ENCODE data around the gene LPCAT2. TPM values are rescaled to one million over a fixed set of nuclear protein-coding genes. Genes with fewer than 3 reads are reported as not detected.

LPCAT2 gene
- polyA plus RNA-seq, 1 donor = 6.1 TPM

GRCh38 chr16:55494994-55495421, 13.9 kb upstream of the LPCAT2 start:
- Histone ChIP-seq H3K4me1 (ENCODE audit: control insufficient read depth, insufficient read depth, low read length) (peaks cover 4% of the 10 kb centered on the region), H3K36me3 (ENCODE audit: control insufficient read depth, insufficient read depth, low read length) (peaks cover 39% of the 10 kb centered on the region)
- peak in 1 of 2 donors; percentile 50 for DNase-seq

GRCh38 chr16:55495616-55496289, 13.1 kb upstream of the LPCAT2 start:
- DNase-seq = no peak
- Histone ChIP-seq H3K36me3 (ENCODE audit: control insufficient read depth, insufficient read depth, low read length) (peaks cover 32% of the 10 kb centered on the region), H3K4me1 (ENCODE audit: control insufficient read depth, insufficient read depth, low read length) (peaks cover 4% of the 10 kb centered on the region), H3K27ac (ENCODE audit: low read length) (no peak overlapping the region), H3K9me3 (ENCODE audit: control insufficient read depth, low read depth, low read length) (no peaks in the 10 kb centered on the region), H3K27me3 (ENCODE audit: control insufficient read depth, insufficient read depth, low read length) (no peaks in the 10 kb centered on the region), H3K4me3 (ENCODE audit: low read length) (no peak overlapping the region)
- WGBS (ENCODE audit: insufficient coverage, low lambda C conversion rate) = 100% methylated on average over 1 of the region's 7 CpGs

More at GRCh38 chr16:55494994-55495421, 13.9 kb upstream of the LPCAT2 start:
- no peaks in the 10 kb centered on the region for H3K27me3 ChIP-seq (ENCODE audit: control insufficient read depth, insufficient read depth, low read length)
- H3K9me3 ChIP-seq (ENCODE audit: control insufficient read depth, low read depth, low read length) = no peaks in the 10 kb centered on the region
- no peak overlapping the region for H3K4me3 ChIP-seq (ENCODE audit: low read length)
- H3K27ac ChIP-seq (ENCODE audit: low read length) = no peak overlapping the region
- no CpG with 5 or more reads among the region's 3 CpGs for WGBS (ENCODE audit: insufficient coverage, low lambda C conversion rate)

- WGBS (ENCODE audit: insufficient coverage, low lambda C conversion rate) = no CpG with 5 or more reads among the region's 8 CpGs
- Histone ChIP-seq H3K4me3 (ENCODE audit: low read length) (no peak overlapping the region), H3K4me1 (ENCODE audit: control insufficient read depth, insufficient read depth, low read length) (peaks cover 4% of the 10 kb centered on the region), H3K27me3 (ENCODE audit: control insufficient read depth, insufficient read depth, low read length) (no peaks in the 10 kb centered on the region), H3K9me3 (ENCODE audit: control insufficient read depth, low read depth, low read length) (no peaks in the 10 kb centered on the region), H3K27ac (ENCODE audit: low read length) (no peak overlapping the region), H3K36me3 (ENCODE audit: control insufficient read depth, insufficient read depth, low read length) (peaks cover 30% of the 10 kb centered on the region)
- no peak for DNase-seq
Observed at GRCh38 chr16:55496509-55497145, 12.2 kb upstream of the LPCAT2 start.

- WGBS (ENCODE audit: insufficient coverage, low lambda C conversion rate) = no CpG with 5 or more reads among the region's 5 CpGs
- no peak for DNase-seq
- Histone ChIP-seq H3K9me3 (ENCODE audit: control insufficient read depth, low read depth, low read length) (no peaks in the 10 kb centered on the region), H3K27me3 (ENCODE audit: control insufficient read depth, insufficient read depth, low read length) (no peaks in the 10 kb centered on the region), H3K27ac (ENCODE audit: low read length) (no peak overlapping the region), H3K4me3 (ENCODE audit: low read length) (no peak overlapping the region), H3K36me3 (ENCODE audit: control insufficient read depth, insufficient read depth, low read length) (peaks cover 32% of the 10 kb centered on the region), H3K4me1 (ENCODE audit: control insufficient read depth, insufficient read depth, low read length) (peaks cover 6% of the 10 kb centered on the region)
Observed at GRCh38 chr16:55497558-55497957, 11.3 kb upstream of the LPCAT2 start.

GRCh38 chr16:55498101-55498500, 10.8 kb upstream of the LPCAT2 start:
- no peak overlapping the region for H3K4me3 ChIP-seq (ENCODE audit: low read length)
- H3K9me3 ChIP-seq (ENCODE audit: control insufficient read depth, low read depth, low read length) = no peaks in the 10 kb centered on the region
- H3K27ac ChIP-seq (ENCODE audit: low read length) = no peak overlapping the region
- no peak for DNase-seq
- peaks cover 29% of the 10 kb centered on the region for H3K36me3 ChIP-seq (ENCODE audit: control insufficient read depth, insufficient read depth, low read length)
- no CpG with 5 or more reads among the region's 6 CpGs for WGBS (ENCODE audit: insufficient coverage, low lambda C conversion rate)
- H3K4me1 ChIP-seq (ENCODE audit: control insufficient read depth, insufficient read depth, low read length) = peaks cover 9% of the 10 kb centered on the region
- no peaks in the 10 kb centered on the region for H3K27me3 ChIP-seq (ENCODE audit: control insufficient read depth, insufficient read depth, low read length)

- H3K4me1 ChIP-seq (ENCODE audit: control insufficient read depth, insufficient read depth, low read length) = peaks cover 10% of the 10 kb centered on the region
- H3K27me3 ChIP-seq (ENCODE audit: control insufficient read depth, insufficient read depth, low read length) = no peaks in the 10 kb centered on the region
- H3K9me3 ChIP-seq (ENCODE audit: control insufficient read depth, low read depth, low read length) = no peaks in the 10 kb centered on the region
- H3K4me3 ChIP-seq (ENCODE audit: low read length) = no peak overlapping the region
- no peak overlapping the region for H3K27ac ChIP-seq (ENCODE audit: low read length)
- no peak for DNase-seq
- H3K36me3 ChIP-seq (ENCODE audit: control insufficient read depth, insufficient read depth, low read length) = peaks cover 33% of the 10 kb centered on the region
- WGBS (ENCODE audit: insufficient coverage, low lambda C conversion rate) = no CpG with 5 or more reads among the region's 3 CpGs
Observed at GRCh38 chr16:55499281-55499680, 9.6 kb upstream of the LPCAT2 start.

GRCh38 chr16:55499951-55500529, 8.8 kb upstream of the LPCAT2 start:
- H3K27ac ChIP-seq (ENCODE audit: low read length) = no peak overlapping the region
- H3K36me3 ChIP-seq (ENCODE audit: control insufficient read depth, insufficient read depth, low read length) = peaks cover 33% of the 10 kb centered on the region
- no CpG with 5 or more reads among the region's 10 CpGs for WGBS (ENCODE audit: insufficient coverage, low lambda C conversion rate)

GRCh38 chr16:55500530-55501011, 8.3 kb upstream of the LPCAT2 start:
- Histone ChIP-seq H3K27ac (ENCODE audit: low read length) (no peak overlapping the region), H3K9me3 (ENCODE audit: control insufficient read depth, low read depth, low read length) (no peaks in the 10 kb centered on the region), H3K36me3 (ENCODE audit: control insufficient read depth, insufficient read depth, low read length) (peaks cover 36% of the 10 kb centered on the region), H3K4me3 (ENCODE audit: low read length) (no peak overlapping the region), H3K4me1 (ENCODE audit: control insufficient read depth, insufficient read depth, low read length) (peaks cover 7% of the 10 kb centered on the region), H3K27me3 (ENCODE audit: control insufficient read depth, insufficient read depth, low read length) (no peaks in the 10 kb centered on the region)
- WGBS (ENCODE audit: insufficient coverage, low lambda C conversion rate) = no CpG with 5 or more reads among the region's 3 CpGs
- peak in 1 of 2 donors; percentile 29 for DNase-seq

More at GRCh38 chr16:55499951-55500529, 8.8 kb upstream of the LPCAT2 start:
- H3K4me1 ChIP-seq (ENCODE audit: control insufficient read depth, insufficient read depth, low read length) = peaks cover 7% of the 10 kb centered on the region
- H3K4me3 ChIP-seq (ENCODE audit: low read length) = no peak overlapping the region
- no peaks in the 10 kb centered on the region for H3K27me3 ChIP-seq (ENCODE audit: control insufficient read depth, insufficient read depth, low read length)
- DNase-seq = peak in 1 of 2 donors; percentile 30
- H3K9me3 ChIP-seq (ENCODE audit: control insufficient read depth, low read depth, low read length) = no peaks in the 10 kb centered on the region

- peaks cover 7% of the 10 kb centered on the region for H3K4me1 ChIP-seq (ENCODE audit: control insufficient read depth, insufficient read depth, low read length)
- H3K27me3 ChIP-seq (ENCODE audit: control insufficient read depth, insufficient read depth, low read length) = no peaks in the 10 kb centered on the region
- peaks cover 32% of the 10 kb centered on the region for H3K36me3 ChIP-seq (ENCODE audit: control insufficient read depth, insufficient read depth, low read length)
- no peak overlapping the region for H3K4me3 ChIP-seq (ENCODE audit: low read length)
- no peak overlapping the region for H3K27ac ChIP-seq (ENCODE audit: low read length)
- H3K9me3 ChIP-seq (ENCODE audit: control insufficient read depth, low read depth, low read length) = no peaks in the 10 kb centered on the region
- no peak for DNase-seq
- WGBS (ENCODE audit: insufficient coverage, low lambda C conversion rate) = no CpG with 5 or more reads among the region's 9 CpGs
Observed at GRCh38 chr16:55501549-55502322, 7.1 kb upstream of the LPCAT2 start.

- H3K27me3 ChIP-seq (ENCODE audit: control insufficient read depth, insufficient read depth, low read length) = no peaks in the 10 kb centered on the region
- no peak overlapping the region for H3K4me3 ChIP-seq (ENCODE audit: low read length)
- no peaks in the 10 kb centered on the region for H3K9me3 ChIP-seq (ENCODE audit: control insufficient read depth, low read depth, low read length)
- peak; percentile 74 to 81 for DNase-seq
- WGBS (ENCODE audit: insufficient coverage, low lambda C conversion rate) = no CpG with 5 or more reads among the region's 13 CpGs
- peaks cover 27% of the 10 kb centered on the region for H3K36me3 ChIP-seq (ENCODE audit: control insufficient read depth, insufficient read depth, low read length)
- peaks cover 7% of the 10 kb centered on the region for H3K4me1 ChIP-seq (ENCODE audit: control insufficient read depth, insufficient read depth, low read length)
- H3K27ac ChIP-seq (ENCODE audit: low read length) = no peak overlapping the region
Observed at GRCh38 chr16:55502801-55503366, 6.0 kb upstream of the LPCAT2 start.

Data from large intestine (tissue), 3 donors.